Tibial nerve (tissue), 3 donors: ENCODE data around the gene ATG14.

Source experiments
- POLR2A ChIP-seq, 2 donors: fragments of 450-650 bp; IDR thresholded peaks; one replicate each; pipeline ENCODE4 v1.6.1; 2017; ENCODE audit warnings: antibody characterized with exemption in 2 of 2, mild to moderate bottlenecking in 2 of 2, moderate library complexity in 2 of 2
- TF ChIP-seq, protein P1 (sequence below), 5 experiments: fragments of 200-600 bp in 3 of 5; fragments of 450-650 bp in 2 of 5; sonication (generic) in 3 of 5; IDR thresholded peaks; one replicate each; pipeline ENCODE4 v1.5.1; 2016 to 2019; ENCODE audit warnings: antibody characterized with exemption in 5 of 5, mild to moderate bottlenecking in 3 of 5, moderate library complexity in 2 of 5

DNA sequence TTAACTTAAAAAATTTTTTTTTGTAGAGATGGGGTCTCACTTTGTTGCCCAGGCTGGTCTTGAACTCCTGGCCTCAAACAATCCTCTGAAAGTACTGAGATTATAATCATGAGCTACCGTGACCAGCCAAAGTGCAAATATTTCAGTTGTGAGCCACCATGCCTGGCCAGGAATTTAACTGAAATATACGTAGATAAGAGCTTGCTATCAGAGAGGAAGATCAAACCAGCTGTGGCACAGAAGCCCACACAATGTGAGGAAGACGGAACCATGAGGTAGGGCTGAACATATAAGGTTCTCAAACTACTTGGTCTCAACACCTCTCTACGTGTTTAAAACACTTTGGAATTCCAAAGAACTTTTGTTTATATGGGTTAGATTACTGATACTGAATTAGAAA is 29.1 kb downstream of the ATG14 start:
- TF ChIP-seq, protein P1, sequence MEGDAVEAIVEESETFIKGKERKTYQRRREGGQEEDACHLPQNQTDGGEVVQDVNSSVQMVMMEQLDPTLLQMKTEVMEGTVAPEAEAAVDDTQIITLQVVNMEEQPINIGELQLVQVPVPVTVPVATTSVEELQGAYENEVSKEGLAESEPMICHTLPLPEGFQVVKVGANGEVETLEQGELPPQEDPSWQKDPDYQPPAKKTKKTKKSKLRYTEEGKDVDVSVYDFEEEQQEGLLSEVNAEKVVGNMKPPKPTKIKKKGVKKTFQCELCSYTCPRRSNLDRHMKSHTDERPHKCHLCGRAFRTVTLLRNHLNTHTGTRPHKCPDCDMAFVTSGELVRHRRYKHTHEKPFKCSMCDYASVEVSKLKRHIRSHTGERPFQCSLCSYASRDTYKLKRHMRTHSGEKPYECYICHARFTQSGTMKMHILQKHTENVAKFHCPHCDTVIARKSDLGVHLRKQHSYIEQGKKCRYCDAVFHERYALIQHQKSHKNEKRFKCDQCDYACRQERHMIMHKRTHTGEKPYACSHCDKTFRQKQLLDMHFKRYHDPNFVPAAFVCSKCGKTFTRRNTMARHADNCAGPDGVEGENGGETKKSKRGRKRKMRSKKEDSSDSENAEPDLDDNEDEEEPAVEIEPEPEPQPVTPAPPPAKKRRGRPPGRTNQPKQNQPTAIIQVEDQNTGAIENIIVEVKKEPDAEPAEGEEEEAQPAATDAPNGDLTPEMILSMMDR (IDR thresholded peaks at IDR 0.05): no peak
- no peak for TF ChIP-seq POLR2A (IDR thresholded peaks at IDR 0.05)
